DOHH2 (cell line): ENCODE measurements around the gene MADD.
"Not testable (repeated sequence)": the region's sequence is repeated elsewhere in the genome, so short reads cannot be mapped to it uniquely, and the experiment has no call there.

Experiments
- CTCF ChIP-seq: fragments of 200-600 bp; sonication (generic); IDR thresholded peaks from one replicate; pipeline ENCODE4 v1.5.1; 2014; ENCODE audit warnings: antibody characterized with exemption, mild to moderate bottlenecking, low read depth, low read length; ENCODE audit not compliant: poor library complexity, severe bottlenecking
- EZH2phosphoT487 ChIP-seq: fragments of 200-600 bp; sonication (generic); IDR thresholded peaks from 2 replicates; pipeline ENCODE4 v1.6.1; 2017; ENCODE audit warnings: borderline replicate concordance, mild to moderate bottlenecking, antibody characterized with exemption, low read length, moderate library complexity, mixed read lengths

GRCh38 chr11:47316501-47316900 lies 46.6 kb downstream of the MADD start:
- TF ChIP-seq EZH2phosphoT487, CTCF: not testable (repeated sequence)
